H1 (cell line): Measurements from ENCODE around the gene MPHOSPH8. TPM values are rescaled to one million over a fixed set of nuclear protein-coding genes. Genes with fewer than 3 reads are reported as not detected.

Source experiments
- CTCF ChIA-PET: fragments of 300-600 bp; sonication (Branson Sonifier 250); formaldehyde crosslinking; loops from one replicate; lab custom pipeline; 2021; ENCODE audit not compliant: partially characterized antibody; lab: Charles Lee
- POLR2A ChIA-PET: fragments of 300-600 bp; sonication (Branson Sonifier 250); formaldehyde crosslinking; loops from one replicate; lab custom pipeline; 2021; ENCODE audit warnings: inconsistent platforms; ENCODE audit not compliant: partially characterized antibody; lab: Charles Lee
- DNase-seq, 2 experiments: peaks; one replicate each; pipeline versions ENCODE4 v3.0.0 to v3.0.0-alpha.2; 2010 to 2022; ENCODE audit warnings: low spot score in 2 of 2, low read depth in 1 of 2, mixed read lengths in 1 of 2
- FAIRE-seq: peaks from 2 replicates; lab custom pipeline; 2011; peaks lifted over from hg19 to GRCh38; lab: Jason Lieb, UNC
- H2AFZ ChIP-seq: 2 replicates; pipeline ENCODE4 v1.8.1; 2012; ENCODE audit warnings: low read length, inconsistent platforms
- H2AK5ac ChIP-seq: 2 replicates; pipeline ENCODE4 v1.6.1; 2013; ENCODE audit warnings: low read depth, low read length
- H2BK120ac ChIP-seq: replicated peaks from 2 replicates; pipeline ENCODE3; 2013; ENCODE audit warnings: low read depth, low read length, inconsistent platforms
- H2BK12ac ChIP-seq: 2 replicates; pipeline ENCODE4 v1.6.1; 2013; ENCODE audit warnings: low read depth, low read length
- H2BK15ac ChIP-seq: 2 replicates; pipeline ENCODE4 v1.6.1; 2013; ENCODE audit warnings: low read length
- H2BK20ac ChIP-seq: 2 replicates; pipeline ENCODE4 v1.6.1; 2013; ENCODE audit warnings: low read length
- H2BK5ac ChIP-seq: 2 replicates; pipeline ENCODE4 v1.6.1; 2013; ENCODE audit warnings: low read depth, low read length
- H3K14ac ChIP-seq: 2 replicates; pipeline ENCODE4 v1.6.1; 2013; ENCODE audit warnings: inconsistent platforms; ENCODE audit not compliant: insufficient read length
- H3K18ac ChIP-seq: 2 replicates; pipeline ENCODE4 v1.6.1; 2013; ENCODE audit warnings: low read length; ENCODE audit errors: extremely low read depth
- H3K23ac ChIP-seq: 2 replicates; pipeline ENCODE4 v1.6.1; 2013; ENCODE audit warnings: inconsistent platforms; ENCODE audit not compliant: insufficient read length
- H3K23me2 ChIP-seq: 2 replicates; pipeline ENCODE4 v1.6.1; 2013; ENCODE audit warnings: low read depth, low read length
- H3K27ac ChIP-seq: 2 replicates; pipeline ENCODE4 v1.6.1; 2011; ENCODE audit warnings: low read depth, low read length, inconsistent platforms
- H3K27me3 ChIP-seq, 4 experiments: replicated peaks in 1 of 4; 1 replicate in 1 of 4; 2 replicates in 3 of 4; pipeline versions ENCODE4 v1.6.1 to v1.8.1; 2011 to 2013; ENCODE audit warnings: low read length in 3 of 4, mild to moderate bottlenecking in 3 of 4, inconsistent platforms in 2 of 4, mixed read lengths in 2 of 4, moderate library complexity in 1 of 4; ENCODE audit not compliant: control insufficient read depth in 3 of 4, insufficient read depth in 3 of 4; ENCODE audit errors: extremely low read depth in 1 of 4
- H3K36me3 ChIP-seq, 4 experiments: 2 replicates each; pipeline versions ENCODE4 v1.6.1 to v1.8.1; 2011 to 2013; ENCODE audit warnings: mild to moderate bottlenecking in 4 of 4, low read length in 3 of 4, moderate library complexity in 2 of 4, control low read depth in 1 of 4, inconsistent platforms in 1 of 4; ENCODE audit not compliant: insufficient read depth in 4 of 4, control insufficient read depth in 2 of 4
- H3K4ac ChIP-seq: replicated peaks from 2 replicates; pipeline ENCODE3; 2013; ENCODE audit warnings: low read length, low read depth, mixed read lengths, inconsistent platforms; ENCODE audit not compliant: insufficient read length
- H3K4me1 ChIP-seq, 4 experiments: replicated peaks in 1 of 4; 1 replicate in 1 of 4; 2 replicates in 3 of 4; pipeline versions ENCODE4 v1.6.1 to v1.8.1; 2011 to 2013; ENCODE audit warnings: low read length in 3 of 4, inconsistent platforms in 2 of 4, mixed read lengths in 1 of 4; ENCODE audit not compliant: insufficient read depth in 4 of 4, control insufficient read depth in 3 of 4
- H3K4me2 ChIP-seq, 2 experiments: 2 replicates each; pipeline versions ENCODE4 v1.6.1 to v1.8.1; 2011 to 2013; ENCODE audit warnings: low read depth in 2 of 2, low read length in 2 of 2, control low read depth in 1 of 2, inconsistent platforms in 1 of 2, mild to moderate bottlenecking in 1 of 2; ENCODE audit not compliant: insufficient read depth in 1 of 2
- H3K4me3 ChIP-seq, 4 experiments: fragments of 200-600, 300-600 bp in 1 of 4; sonication (generic), shearing (Covaris generic), sonication (Bioruptor Twin) in 1 of 4; 2 replicates each; pipeline versions ENCODE4 v1.5.1 to v1.8.1; 2011 to 2016; ENCODE audit warnings: low read length in 4 of 4, low read depth in 3 of 4, control low read depth in 2 of 4, inconsistent platforms in 2 of 4, mild to moderate bottlenecking in 2 of 4, mixed read lengths in 1 of 4, moderate library complexity in 1 of 4; ENCODE audit not compliant: insufficient read depth in 2 of 4; ENCODE audit errors: extremely low read depth in 1 of 4
- H3K56ac ChIP-seq: replicated peaks from 2 replicates; pipeline ENCODE3; 2013; ENCODE audit warnings: low read depth, mild to moderate bottlenecking, mixed read lengths, low read length, inconsistent platforms; ENCODE audit not compliant: insufficient read length
- H3K79me1 ChIP-seq: 2 replicates; pipeline ENCODE4 v1.6.1; 2013; ENCODE audit warnings: low read depth, low read length, control low read depth
- H3K79me2 ChIP-seq, 2 experiments: 2 replicates each; pipeline versions ENCODE4 v1.6.1 to v1.8.1; 2012 to 2013; ENCODE audit warnings: low read length in 2 of 2, mild to moderate bottlenecking in 2 of 2, inconsistent platforms in 1 of 2; ENCODE audit not compliant: insufficient read depth in 2 of 2, control insufficient read depth in 1 of 2
- H3K9ac ChIP-seq, 4 experiments: replicated peaks in 1 of 4; 1 replicate in 1 of 4; 2 replicates in 3 of 4; pipeline versions ENCODE4 v1.6.1 to v1.8.1; 2011 to 2013; ENCODE audit warnings: low read depth in 3 of 4, low read length in 3 of 4, control low read depth in 2 of 4, mild to moderate bottlenecking in 2 of 4, moderate library complexity in 2 of 4, inconsistent platforms in 1 of 4; ENCODE audit errors: extremely low read depth in 1 of 4
- H3K9me3 ChIP-seq, 2 experiments: 2 replicates each; pipeline versions ENCODE4 v1.6.1 to v1.8.1; 2012 to 2013; ENCODE audit warnings: mild to moderate bottlenecking in 2 of 2, moderate library complexity in 2 of 2, control low read depth in 1 of 2, inconsistent platforms in 1 of 2, low read depth in 1 of 2, low read length in 1 of 2, mixed read lengths in 1 of 2; ENCODE audit not compliant: insufficient read depth in 2 of 2
- H4K20me1 ChIP-seq, 2 experiments: replicated peaks in 1 of 2; 2 replicates each; pipeline versions ENCODE3 to v1.8.1; 2011 to 2013; ENCODE audit warnings: inconsistent platforms in 2 of 2, low read length in 2 of 2, mild to moderate bottlenecking in 1 of 2; ENCODE audit not compliant: insufficient read depth in 2 of 2, control insufficient read depth in 1 of 2
- H4K5ac ChIP-seq: 2 replicates; pipeline ENCODE4 v1.6.1; 2013; ENCODE audit warnings: low read length, low read depth, mixed read lengths, inconsistent platforms; ENCODE audit not compliant: insufficient read length
- H4K8ac ChIP-seq: 2 replicates; pipeline ENCODE4 v1.8.0; 2013; ENCODE audit warnings: mild to moderate bottlenecking, moderate library complexity, low read length, inconsistent platforms; ENCODE audit not compliant: insufficient read depth; ENCODE audit errors: extremely low read depth
- H4K91ac ChIP-seq: replicated peaks from 2 replicates; pipeline ENCODE3; 2013; ENCODE audit warnings: low read length, mixed read lengths, inconsistent platforms; ENCODE audit not compliant: insufficient read length
- BCL11A ChIP-seq, 2 experiments: IDR thresholded peaks; one replicate each; pipeline ENCODE4 v1.6.1; 2011; ENCODE audit warnings: low read depth in 2 of 2, low read length in 2 of 2, mild to moderate bottlenecking in 2 of 2
- CHD1 ChIP-seq: IDR thresholded peaks from 2 replicates; pipeline ENCODE4 v1.6.1; 2012; ENCODE audit warnings: low read depth, low read length, improper control_type of control experiment
- CHD2 ChIP-seq: IDR thresholded peaks from 2 replicates; pipeline ENCODE4 v1.6.1; 2012; ENCODE audit warnings: low read length, improper control_type of control experiment
- CTBP2 ChIP-seq: IDR thresholded peaks from 2 replicates; pipeline ENCODE4 v1.7.0; 2011; ENCODE audit warnings: borderline replicate concordance, mild to moderate bottlenecking, moderate library complexity, mixed read lengths, low read length; ENCODE audit not compliant: insufficient read depth, insufficient read length
- KDM5A ChIP-seq: fragments of 200-600 bp; IDR thresholded peaks from 2 replicates; pipeline ENCODE4 v1.7.1; 2012; ENCODE audit warnings: mild to moderate bottlenecking, low read length, inconsistent platforms, mixed read lengths
- PHF8 ChIP-seq: fragments of 200-600 bp; sonication (generic); conservative IDR thresholded peaks from 2 replicates; pipeline ENCODE4 v1.7.1; 2012; ENCODE audit warnings: low read depth, mild to moderate bottlenecking, inconsistent platforms, low read length, moderate library complexity
- POU5F1 ChIP-seq: IDR thresholded peaks from 2 replicates; pipeline ENCODE4 v1.6.1; 2011; ENCODE audit warnings: low read depth, mild to moderate bottlenecking, low read length, moderate library complexity
- YY1 ChIP-seq: IDR thresholded peaks from 2 replicates; pipeline ENCODE4 v1.6.1; 2011; ENCODE audit warnings: low read depth, mild to moderate bottlenecking, low read length
- WGBS, 2 experiments: shearing (Covaris generic) in 1 of 2; methylation state at CpG; one replicate each; pipeline versions ENCODE4 v1.1.6 to v1.1.7; 2013 to 2015; ENCODE audit warnings: low lambda C conversion rate in 2 of 2, mixed read lengths in 2 of 2, inconsistent platforms in 1 of 2, low coverage in 1 of 2, missing lambda C conversion rate in 1 of 2; ENCODE audit not compliant: insufficient replicate concordance in 2 of 2, insufficient coverage in 1 of 2, insufficient read length in 1 of 2; ENCODE audit errors: extremely low coverage in 1 of 2, missing lambda C conversion rate in 1 of 2; 5-methylcytosine and 5-hydroxymethylcytosine counted together
- polyA plus RNA-seq, 7 experiments: library from polyadenylated mRNA; depleted of rRNA in 3 of 7; stranded (reverse) in 5 of 7; unstranded in 2 of 7; fragments of >200 nt in 5 of 7; fragments of 200-250 nt in 2 of 7; gene quantifications; 1 replicate in 5 of 7; 2 replicates in 1 of 7; 4 replicates in 1 of 7; pipeline versions ENCODE4 v1.2.1 to v1.2.3, GENCODE V29; 2011 to 2013; ENCODE audit warnings: missing spikeins in 2 of 7, mixed read lengths in 2 of 7
- total RNA-seq: library from RNA; stranded (reverse); fragmentation: NEBNext Ultra II Directional; extraction: Animal tissue kit (Norgen Biotek cat#: 25700); gene quantifications from 2 replicates; pipeline ENCODE4 v1.2.1, GENCODE V29; 2021
- TF ChIP-seq, protein P1 (sequence below): IDR thresholded peaks from 2 replicates; pipeline ENCODE4 v1.6.1; 2012; ENCODE audit warnings: inconsistent platforms

Gene MPHOSPH8
- total and polyA plus RNA-seq, 2 of the 8 experiments (the other 6 are each of a cell fraction or from before 2014, with no cell fraction given), result 8.3 to 20.5 TPM

DNA sequence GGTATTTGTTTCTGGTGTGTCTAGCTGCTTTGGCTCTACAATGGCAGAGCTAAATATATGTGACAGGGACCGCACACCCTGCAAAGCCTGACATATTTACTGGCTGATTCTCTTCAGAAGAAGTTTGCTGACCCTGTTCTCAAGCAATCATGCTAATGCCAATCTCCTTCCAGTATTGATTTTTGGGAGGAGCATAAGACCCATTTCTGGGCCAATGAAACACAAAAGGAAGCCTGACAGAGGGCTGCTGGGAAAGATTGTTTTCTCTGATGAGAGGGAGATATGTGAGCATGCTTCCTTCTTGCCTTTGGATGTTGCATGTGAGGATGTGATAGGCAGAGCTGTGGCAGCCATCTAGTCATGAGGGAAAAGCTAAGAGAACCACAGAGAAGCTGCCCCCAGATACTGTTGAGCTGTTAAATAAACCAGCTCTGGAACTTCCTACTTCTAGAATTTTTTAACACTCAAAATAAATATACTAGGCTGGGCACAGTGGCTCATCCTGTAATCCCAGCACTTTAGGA lies 40.7 kb upstream of the MPHOSPH8 start:
- POLR2A ChIA-PET, result no interaction called here
- no peaks in the 10 kb centered on the region for H3K4me1 ChIP-seq
- no peak overlapping the region for H3K14ac ChIP-seq
- no peak overlapping the region for H2AFZ ChIP-seq
- H2BK12ac ChIP-seq, result no peak overlapping the region
- H3K4me3 ChIP-seq, result no peak overlapping the region
- no peak overlapping the region for H3K9ac ChIP-seq
- no peaks in the 10 kb centered on the region for H3K79me2 ChIP-seq
- H3K18ac ChIP-seq, result no peak overlapping the region
- H2BK120ac ChIP-seq, result no peak overlapping the region
- no peak overlapping the region for H4K91ac ChIP-seq
- no peak overlapping the region for H3K4me2 ChIP-seq
- H3K79me1 ChIP-seq, result no peaks in the 10 kb centered on the region
- no peaks in the 10 kb centered on the region for H3K23me2 ChIP-seq
- no peak overlapping the region for H2BK15ac ChIP-seq
- WGBS, 2 experiments, result 80% methylated on average over 1 of the region's 1 CpG; no CpG with 5 or more reads in 1 of the 2 experiments
- H2BK20ac ChIP-seq, result no peak overlapping the region
- H3K36me3 ChIP-seq, result no peaks in the 10 kb centered on the region; a peak in 1 of 8 replicates
- DNase-seq (no peak), FAIRE-seq (no peak)
- H3K56ac ChIP-seq, result no peak overlapping the region
- no peak overlapping the region for H4K5ac ChIP-seq
- H3K9me3 ChIP-seq, result peaks cover 3 to 8% of the 10 kb centered on the region in 2 experiments; a peak in 2 of 4 replicates
- H4K8ac ChIP-seq, result no peak overlapping the region
- H3K4ac ChIP-seq, result no peak overlapping the region
- CTCF ChIA-PET, result no interaction called here
- no peak overlapping the region for H2AK5ac ChIP-seq
- H2BK5ac ChIP-seq, result no peak overlapping the region
- no peak overlapping the region for H3K27ac ChIP-seq
- H3K23ac ChIP-seq, result no peak overlapping the region
- H4K20me1 ChIP-seq, result no peaks in the 10 kb centered on the region
- no peaks in the 10 kb centered on the region for H3K27me3 ChIP-seq
- TF ChIP-seq POU5F1 (no peak), PHF8 (no peak), CHD1 (no peak), KDM5A (no peak), YY1 (no peak), CHD2 (no peak), CTBP2 (no peak), BCL11A (IDR thresholded peaks at IDR 0.05; ENCODE audit: low read depth in 2 of 2, low read length in 2 of 2) (no peak)
- TF ChIP-seq, protein P1, sequence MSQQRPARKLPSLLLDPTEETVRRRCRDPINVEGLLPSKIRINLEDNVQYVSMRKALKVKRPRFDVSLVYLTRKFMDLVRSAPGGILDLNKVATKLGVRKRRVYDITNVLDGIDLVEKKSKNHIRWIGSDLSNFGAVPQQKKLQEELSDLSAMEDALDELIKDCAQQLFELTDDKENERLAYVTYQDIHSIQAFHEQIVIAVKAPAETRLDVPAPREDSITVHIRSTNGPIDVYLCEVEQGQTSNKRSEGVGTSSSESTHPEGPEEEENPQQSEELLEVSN, result no peak
